ENCODE results near the gene CHN2.

CHN2 gene

DNA sequence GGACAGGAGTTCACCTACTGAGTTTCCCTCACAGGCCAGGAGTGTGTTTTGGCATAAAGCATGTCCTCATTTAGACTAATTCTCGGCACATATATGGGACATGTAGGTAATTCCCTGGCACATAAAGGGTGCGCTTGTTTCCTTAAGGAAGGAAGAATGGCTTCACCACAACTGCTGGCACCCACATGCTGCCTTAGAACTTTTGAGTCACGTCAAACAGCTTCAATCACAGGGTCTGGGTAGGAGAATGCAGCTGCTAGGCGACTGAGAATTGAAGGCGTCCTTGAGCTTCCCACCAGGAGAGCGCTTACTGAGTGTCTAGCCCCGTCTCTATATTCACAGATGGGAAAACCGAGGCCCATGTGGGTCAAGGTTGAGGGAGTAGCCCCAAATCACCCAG lies 146.1 kb downstream of the CHN2 start:
- DNase-seq = no peak

DNA sequence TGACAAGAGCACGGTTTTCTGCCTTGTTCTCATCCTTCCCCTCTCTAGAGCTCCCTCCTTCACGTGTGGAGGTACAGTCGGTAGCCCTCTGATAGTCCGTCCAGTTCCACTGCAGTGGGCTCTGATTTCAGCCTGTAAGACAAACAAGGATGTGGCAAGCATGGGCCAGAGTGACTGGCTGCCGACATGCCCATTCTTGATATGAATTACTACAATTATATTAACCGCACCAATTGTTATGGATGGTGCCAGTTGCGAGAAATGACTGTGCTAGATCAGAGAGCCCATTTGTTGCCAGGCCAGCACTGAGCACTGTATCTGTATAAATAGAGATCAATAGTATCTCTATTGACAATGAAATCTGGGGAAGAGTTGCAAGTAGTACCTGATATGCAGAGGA lies 146.6 kb downstream of the CHN2 start:
- DNase-seq = peak in 1 of 2 experiments; percentile 33

DNA sequence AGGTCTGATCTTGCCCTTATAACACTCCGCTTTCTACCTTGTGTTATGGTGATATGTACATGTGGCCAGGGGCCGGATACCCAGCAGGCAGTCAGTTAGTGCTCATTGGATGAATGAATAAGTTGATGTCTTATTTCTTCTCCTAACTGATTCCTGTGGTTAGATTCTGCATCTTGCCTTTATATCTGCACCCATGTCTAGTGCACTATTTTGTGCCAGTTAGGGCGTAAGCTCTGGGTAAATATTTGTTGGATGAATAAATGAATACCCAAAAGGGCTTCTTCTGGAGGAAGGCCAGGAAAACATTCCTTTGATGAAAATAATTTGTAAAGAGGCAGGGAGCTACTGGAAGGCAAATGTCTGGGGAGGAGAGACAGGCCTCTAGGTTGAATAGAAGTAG lies 148.2 kb downstream of the CHN2 start:
- no peak for DNase-seq

DNA sequence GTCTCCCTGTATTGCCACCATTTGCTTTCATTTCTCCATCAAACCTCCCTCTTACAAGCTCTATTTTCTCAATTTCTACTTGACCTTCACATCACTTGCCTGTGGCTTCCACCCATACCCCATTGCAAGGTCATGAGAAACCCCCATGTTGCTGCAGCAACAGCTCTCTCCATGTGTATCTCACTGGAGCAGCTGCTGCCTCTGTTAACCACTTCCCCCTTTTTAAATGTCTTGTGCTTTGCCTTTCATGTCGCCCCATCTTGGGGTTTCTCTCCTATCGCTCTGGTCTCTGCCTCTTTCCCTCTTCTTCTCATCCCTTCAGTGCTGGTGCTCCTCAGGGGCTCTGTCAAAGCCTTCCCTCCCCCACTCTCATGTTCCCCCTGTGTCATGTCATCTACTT lies 148.8 kb downstream of the CHN2 start:
- no peak for DNase-seq

DNA sequence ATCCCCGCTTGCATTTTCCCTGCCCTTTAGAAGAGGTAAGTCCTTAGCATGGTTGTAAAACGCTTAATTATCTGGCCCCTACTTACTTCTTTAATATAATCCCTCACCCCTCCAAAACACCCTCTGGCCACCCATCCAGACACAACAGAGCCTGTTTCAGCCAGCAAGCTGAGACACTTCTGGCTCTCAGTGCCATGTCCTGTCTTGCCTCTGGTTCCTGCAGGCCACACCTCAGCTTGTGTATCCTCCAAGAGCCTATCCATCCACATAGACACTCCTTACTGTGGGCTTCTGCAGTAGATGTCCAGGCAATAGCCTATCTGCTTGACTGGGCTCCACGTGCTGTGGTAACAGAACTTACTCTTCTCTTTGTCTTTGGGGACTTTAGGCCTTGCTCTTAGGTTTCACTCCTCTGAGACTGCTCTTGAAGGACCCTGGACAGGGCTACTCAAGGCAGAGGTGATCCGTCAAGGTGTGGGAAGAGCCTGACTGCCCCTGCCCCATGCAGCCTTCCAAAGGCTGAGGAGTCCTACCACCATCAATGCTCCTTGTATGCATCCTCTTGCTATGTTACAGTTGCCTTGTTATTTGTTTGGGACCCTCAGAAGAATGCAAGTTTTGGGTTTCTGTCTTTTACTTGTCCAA lies 149.9 kb downstream of the CHN2 start:
- no peak for DNase-seq

DNA sequence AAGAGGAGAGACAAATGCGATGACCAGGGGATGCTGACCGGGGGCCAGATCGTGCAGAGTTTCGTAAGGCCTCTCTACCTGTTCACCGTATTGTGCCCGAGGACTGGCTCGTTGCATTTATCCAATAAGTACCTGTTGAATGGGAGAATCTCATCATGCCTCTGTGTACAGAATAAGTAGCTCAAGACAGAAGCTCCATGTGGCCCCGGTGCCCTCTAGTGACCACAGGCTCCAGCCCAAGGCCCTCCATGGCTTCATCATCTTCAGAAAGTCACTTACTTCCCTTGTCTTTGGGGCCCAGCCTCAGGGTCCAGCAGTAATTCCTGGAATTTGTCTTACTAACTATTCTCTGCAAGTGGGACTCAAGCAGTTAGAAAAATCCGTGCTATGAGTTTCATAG lies 151.0 kb downstream of the CHN2 start:
- DNase-seq = peak in 1 of 2 experiments; percentile 39

DNA sequence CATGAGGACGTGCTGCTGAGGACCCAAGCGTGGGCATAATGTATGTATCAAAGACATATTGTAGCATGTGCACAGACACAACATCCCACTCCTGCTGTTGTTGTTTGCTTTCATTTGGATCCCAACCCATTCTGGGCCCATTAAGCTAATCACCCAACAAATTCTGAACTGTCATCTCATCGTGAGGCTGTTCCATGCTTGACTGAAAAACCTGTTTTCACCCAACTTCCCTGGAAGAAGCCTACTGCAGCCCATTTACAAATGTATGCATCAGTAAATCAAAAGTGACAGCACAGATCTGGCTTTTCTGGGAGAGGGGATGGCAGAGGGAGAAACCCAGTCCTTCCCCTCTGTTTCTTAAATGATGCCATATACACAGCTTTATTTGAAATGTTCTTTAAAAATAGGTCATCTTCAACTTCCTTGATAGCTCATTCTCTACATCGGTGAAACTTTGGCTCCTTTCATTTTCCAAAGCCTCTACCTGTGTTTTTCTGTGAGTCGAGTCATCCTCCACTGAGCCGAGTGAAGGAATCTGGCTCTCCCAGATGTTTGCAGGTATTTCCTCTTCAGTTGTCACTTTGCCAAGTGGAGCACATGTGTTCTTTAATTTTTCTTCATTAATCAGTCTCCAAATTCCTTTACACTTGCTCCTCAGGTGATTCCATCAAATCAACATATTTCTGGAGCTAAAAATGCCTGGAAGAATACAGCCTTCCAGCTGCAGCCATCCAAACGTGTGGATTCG lies 151.8 kb downstream of the CHN2 start:
- DNase-seq = no peak

DNA sequence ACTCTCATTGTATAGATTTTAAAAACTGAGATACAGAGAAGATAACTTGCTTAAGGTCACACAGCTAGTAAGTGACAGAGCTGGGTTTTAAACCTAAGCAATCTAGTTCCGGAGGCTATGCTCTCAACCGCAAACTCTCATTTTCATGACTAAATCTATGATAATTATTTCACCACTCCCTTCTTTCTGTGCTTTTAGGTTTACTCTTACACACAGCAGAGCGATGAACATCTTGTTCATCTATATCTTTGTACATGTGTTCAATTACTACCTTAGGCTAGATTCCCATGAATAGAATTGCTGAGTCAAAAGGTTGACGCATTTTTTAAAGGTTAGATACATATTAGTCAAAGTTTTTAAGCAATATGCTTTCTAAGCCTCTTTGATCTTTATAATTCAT lies 154.8 kb downstream of the CHN2 start:
- no peak for DNase-seq

DNA sequence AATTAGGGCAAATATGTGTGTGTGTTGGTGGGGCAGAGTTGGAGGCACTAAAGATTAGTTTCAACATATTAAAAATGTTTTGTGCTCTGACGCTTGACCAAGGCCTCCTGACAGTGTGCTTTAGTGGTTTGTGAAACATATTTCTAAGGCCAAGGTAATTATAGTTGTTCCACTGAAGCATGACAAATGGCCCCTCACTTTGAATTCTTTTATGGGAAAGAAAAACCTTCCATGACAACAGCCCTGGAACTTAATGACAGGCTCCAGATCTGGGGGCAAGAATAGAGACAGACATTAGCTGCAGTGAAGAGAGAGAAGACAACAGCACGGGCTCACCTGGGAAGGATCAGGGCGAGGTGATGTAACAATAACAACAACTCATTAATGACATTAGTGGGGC lies 155.8 kb downstream of the CHN2 start:
- peak in 1 of 2 experiments; percentile 25 for DNase-seq

DNA sequence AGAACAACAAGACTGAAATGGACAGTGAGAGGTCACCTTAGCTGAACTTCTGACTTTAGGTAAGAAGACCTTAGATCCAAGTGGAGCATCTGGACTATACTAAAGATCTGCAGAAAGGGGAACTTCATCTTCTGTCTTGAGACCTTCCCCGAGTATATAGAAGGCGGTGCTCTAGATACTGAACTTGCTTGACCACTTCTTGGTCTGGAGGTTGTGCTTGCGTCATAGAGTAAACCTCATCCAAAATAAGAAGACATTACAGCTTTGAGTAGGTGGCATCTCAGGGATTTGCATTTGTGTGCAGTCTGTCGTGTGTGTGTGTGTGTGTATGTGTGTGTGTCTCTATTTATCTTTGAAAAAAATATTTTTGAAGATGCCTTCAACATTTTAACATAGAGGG lies 157.5 kb downstream of the CHN2 start:
- DNase-seq = no peak

DNA sequence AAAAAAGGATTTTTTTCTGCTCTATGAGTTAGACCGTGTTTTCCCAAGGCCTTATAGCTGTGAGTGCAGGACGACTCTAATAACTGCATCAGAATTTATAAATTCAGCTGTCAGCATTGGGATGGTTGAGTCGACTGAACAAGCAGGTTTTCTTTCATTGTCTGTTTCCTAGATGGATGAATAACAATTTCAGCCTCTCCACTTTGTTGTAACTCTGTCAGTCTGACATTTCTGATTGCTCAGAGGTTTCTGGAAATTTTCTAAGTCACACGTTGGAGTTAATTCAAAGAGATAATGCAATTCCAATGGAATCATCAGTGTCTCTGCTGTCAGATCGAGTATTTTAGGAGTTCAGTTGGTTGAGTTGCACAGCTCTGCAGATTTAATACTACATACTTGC lies 159.2 kb downstream of the CHN2 start:
- DNase-seq = no peak

DNA sequence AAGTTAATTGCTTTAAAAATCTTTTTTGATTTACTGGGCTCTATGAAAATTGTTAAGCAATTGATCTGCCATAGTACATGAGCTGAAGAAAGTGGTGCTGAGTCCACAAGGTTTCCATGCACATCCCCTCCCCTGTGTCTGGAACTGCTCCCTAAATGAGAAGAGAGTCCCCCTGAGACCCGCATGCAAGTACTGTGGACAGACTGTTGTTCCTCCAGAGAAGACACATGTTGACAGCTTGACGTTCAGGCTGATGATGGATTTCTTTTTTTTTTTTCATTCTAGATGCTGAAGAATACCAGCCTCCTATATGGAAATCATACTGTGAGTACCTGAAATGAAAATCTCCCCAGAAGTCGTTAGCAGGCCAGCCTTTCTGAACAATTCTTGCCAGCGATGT lies 159.8 kb downstream of the CHN2 start:
- DNase-seq = peak; percentile 41 to 50

DNA sequence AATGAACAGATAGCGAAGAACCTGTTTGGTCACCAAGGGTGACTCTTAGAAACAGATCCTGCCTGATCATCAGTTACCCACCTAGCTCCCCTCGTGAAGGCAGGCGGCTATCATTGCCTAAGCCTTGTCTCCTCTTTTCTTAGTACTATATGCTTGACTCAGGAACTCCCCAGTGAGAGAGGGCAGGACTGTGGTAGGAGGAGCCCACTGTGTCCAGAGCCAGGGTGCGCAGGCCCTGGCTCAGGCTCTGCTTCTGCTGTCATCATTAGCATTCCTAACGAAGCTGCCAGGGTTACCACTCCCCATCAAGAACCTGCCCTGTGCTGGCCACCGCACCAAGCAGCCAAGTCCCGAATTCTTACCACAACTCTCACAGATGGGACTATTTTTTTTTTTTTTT lies 160.8 kb downstream of the CHN2 start:
- no peak for DNase-seq

DNA sequence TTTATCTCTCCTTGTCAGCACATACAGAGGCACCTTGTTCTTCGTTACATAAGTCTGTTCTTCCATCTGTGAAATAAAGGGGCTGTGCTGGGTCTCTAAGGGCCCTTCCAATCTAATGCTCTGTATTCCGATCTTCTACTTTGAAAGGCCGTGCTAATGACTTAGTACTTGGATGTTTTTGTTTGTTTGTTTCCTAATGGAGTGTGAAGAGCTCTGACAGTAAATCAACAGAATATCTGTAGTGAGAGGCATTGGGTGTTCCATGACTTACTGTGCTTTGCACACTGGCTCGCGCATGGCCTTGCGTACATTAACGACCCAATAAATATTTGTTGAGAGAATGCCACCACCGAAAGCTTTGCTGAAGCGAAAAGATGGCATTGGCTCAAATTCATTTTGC lies 162.1 kb downstream of the CHN2 start:
- DNase-seq = no peak

DNA sequence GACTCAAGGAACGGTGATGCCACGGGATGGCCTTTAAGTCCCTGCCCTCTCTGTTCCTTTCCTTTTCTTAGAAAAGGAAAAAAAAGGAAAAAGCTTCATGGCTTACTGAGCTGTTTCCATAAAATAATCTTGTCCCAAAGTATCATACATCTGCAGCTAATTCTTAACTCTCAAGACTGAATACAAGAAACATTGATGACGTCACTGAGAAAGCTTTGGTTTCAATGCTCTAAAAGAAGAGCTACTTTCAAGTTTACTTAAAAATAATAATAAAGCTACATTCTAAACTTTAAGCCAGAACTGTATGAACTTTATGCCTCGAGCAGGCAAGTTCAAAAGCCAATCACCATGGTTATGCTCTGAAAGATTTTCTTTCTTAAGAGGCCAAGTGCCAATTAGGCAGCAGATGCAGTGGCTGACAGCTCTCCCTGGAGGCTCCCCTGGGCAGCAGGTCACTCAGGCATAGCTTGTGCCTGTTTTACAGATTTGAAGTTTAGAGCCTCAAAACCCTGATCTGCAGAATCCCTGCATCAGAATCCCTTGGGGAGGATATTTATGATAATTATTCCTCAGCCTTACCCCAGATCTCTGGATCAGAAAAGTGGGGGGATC lies 165.0 kb downstream of the CHN2 start:
- DNase-seq = no peak

DNA sequence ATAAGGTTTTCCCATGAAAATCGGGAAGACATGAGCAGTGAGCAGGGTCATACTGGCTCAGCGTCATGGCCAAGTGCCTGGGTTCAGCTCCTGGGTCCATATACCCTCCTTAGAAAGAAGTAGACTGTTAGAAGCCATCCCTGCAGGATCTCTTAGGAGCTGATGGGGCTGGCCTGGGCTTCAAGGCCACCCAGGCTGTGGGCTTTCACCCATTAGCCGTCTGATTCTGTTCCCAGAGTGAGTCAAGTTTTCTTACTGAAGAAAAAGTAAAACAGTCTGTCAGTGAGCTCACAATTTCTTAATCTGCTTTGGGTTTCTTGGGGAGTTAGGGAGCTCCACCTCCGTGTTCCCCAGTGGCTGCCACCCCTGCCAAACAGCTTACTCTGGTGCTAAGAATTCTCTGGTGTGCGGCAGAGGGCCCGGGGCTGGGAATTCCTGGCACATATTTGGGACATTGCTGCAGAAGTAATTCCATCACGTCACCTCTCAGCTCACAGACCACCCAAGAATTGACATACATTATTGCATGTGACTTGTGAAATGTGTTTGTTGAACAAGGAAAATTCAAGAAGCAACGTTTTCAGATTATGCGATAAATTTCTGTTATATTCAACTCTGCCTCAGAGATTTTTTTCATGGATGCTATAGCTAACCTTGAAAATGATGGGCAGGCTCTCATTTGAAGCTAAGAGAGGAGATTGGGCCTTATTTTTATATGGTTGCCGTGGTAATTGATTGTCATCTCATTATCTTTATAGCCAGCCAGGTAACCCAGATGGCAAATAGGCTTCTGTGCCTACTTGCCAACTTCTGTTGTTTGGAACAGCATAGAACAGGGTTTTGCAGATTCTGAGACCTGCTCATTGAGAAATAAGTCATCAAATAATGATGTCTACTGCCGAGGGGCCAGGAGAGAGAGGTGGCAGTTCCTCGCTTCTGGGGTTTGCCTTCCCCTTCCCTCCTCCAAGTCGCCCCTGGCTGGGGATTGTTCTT lies 166.4 kb downstream of the CHN2 start:
- DNase-seq = no peak

DNA sequence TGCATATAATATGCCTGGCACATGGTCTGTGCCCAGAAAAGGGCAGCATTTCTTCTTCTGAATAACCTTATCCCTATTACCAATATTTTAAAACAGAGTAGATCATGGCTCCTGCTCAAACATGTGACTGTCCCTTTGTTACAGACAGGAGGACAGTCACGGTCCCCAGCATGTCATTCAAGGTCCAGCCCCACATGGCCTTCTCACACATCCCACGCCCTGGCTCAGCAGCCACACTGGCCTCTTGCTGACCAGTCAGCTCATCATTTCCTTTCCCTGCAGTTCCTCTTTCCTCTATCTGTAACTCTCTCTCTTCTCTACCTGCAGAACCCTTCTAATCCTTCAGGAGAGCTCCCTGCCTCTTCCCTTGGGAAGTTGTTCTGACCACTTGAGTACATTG lies 167.8 kb downstream of the CHN2 start:
- no peak for DNase-seq

DNA sequence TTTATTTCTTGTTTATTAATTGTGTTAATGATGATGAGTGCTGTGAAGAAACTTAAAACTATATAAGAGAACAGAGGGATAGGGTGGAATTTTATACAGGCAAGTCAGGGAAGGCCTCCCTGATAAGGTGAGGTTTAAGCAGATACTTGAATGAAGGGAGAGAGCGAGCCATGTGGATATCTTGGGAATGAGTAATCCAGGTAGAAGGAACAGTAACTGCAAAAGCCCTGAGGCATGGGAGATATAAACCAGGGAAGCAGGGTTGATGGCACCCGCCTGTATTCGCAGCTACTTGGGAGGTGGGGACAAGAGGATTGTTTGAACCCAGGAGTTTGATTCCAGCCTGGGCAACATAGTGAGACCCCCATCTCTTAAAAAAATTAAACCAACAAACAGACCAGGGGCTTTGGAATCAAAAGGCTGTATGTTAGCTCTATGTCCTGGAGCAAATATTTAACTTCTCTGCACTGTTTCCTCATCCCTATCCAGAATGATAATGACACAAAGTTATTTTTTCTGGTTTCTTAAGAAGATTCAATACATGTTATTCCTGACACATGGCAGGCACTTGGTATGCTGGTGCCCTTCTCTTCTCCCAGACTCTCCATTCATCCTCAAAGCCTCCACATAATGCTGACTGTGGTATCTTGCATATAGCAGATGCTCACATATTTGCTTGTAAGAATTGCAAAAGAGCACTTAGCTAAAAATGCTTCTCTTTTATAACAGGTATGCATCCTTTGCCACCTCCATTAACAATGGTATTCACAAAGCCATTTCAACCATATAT lies 169.3 kb downstream of the CHN2 start:
- DNase-seq = no peak

DNA sequence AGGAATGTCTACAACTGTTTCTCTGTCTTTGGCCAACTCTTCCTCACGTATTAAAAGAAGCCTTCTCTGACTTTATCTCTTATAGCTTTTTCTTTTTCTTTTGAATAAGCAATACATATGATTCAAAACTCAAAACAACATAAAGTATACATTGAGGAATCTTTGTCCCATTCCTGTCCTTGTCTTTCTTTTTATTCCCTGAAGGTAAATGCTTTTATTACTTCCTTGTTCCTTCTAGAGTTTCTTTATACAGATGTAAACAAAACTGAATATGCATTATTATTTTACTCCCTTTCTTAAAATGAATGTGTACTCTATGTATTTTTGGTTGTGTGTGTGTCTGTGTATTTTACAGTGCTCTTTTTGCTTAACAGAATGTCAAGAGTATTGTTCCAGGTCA lies 170.1 kb downstream of the CHN2 start:
- no peak for DNase-seq

DNA sequence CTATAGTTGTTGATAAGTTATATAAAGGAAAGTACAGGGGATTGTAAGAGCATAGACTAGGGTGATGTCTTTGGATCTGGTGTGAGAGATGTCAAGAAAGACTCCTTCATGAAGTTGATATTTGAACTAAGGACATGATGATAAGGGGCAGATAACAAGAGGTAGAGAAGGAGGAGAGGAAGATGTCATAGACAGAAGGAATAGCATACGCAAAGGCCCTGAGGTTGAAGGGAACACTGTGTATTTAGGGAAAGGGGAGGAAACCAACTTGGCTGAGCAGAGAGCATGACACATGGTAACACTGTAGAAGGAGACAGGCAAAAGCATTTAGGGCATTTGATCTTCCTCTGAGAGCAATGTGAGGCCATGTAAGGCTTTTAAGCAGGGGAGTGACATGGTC lies 170.8 kb downstream of the CHN2 start:
- DNase-seq = no peak

DNA sequence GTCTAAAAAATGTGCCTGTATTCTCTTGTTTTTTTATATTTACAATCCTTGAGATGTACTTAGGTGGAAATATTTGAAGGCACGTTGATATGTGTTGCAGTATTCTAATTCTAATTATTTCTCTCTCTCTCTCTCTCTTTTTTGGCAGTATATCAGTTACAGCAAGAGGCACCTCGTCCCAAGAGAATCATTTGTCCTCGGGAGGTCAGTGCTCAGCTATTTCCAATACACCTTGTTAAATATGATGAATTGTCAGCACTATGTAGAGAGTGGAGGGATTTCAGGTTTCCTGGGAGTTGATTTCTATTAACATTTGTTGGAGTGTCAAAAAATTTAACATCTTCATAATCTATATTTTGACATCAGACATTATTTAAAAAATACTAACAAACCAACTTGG lies 173.2 kb downstream of the CHN2 start:
- no peak for DNase-seq

DNA sequence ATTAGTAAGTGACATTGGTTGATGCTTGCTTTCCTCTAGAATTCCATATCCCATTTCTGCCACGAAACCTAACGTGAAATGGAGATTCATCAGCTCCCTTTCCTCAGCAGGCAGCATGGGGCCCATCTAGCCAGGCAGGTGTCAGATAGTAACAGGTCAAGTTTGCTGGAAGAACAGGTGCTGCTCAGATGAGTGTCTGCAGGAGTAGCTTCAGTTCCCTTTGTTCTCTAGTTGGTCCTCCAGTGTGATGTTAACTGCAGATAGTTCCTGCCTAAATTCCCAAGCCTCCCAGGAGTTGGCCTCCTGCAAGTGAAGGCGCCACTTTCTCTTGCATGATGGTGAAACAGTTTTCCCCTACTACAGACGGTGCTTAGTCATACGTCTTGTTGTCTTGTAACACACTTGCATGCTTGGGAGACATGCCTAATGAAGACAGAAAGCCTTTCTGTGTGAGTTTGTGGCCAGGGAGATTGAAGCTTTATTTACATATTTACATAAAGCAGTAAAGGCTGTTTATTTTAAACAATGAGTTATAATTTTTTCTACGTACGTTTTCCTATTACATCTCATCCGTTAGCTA lies 175.4 kb downstream of the CHN2 start:
- DNase-seq = no peak

Data from NCI-H1930 (cell line).